Measurements from ENCODE around the gene THAP4.
"Not testable (repeated sequence)": the region's sequence is repeated elsewhere in the genome, so short reads cannot be mapped to it uniquely, and the experiment has no call there.

THAP4 gene

DNA sequence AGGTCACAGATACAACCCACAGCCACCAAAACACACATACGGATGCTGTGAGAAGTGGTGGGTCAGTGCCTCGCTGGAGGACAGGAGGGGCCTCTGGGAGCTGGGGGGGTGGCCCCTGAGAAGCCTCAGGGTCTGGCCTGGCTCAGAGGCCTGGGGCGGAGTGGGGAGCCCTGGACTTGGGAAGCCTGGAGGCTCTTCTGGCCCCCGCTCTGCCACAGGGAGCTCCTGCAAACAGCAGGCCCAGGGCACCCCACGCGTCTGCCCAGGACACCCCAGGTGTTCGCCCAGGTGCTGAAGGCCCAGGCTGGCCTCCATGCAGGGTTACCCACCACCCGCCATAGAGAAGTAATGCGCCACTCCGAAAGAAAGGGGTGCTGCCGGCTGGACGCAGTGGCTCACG lies 25.9 kb downstream of the THAP4 start:
- no peak for DNase-seq

DNA sequence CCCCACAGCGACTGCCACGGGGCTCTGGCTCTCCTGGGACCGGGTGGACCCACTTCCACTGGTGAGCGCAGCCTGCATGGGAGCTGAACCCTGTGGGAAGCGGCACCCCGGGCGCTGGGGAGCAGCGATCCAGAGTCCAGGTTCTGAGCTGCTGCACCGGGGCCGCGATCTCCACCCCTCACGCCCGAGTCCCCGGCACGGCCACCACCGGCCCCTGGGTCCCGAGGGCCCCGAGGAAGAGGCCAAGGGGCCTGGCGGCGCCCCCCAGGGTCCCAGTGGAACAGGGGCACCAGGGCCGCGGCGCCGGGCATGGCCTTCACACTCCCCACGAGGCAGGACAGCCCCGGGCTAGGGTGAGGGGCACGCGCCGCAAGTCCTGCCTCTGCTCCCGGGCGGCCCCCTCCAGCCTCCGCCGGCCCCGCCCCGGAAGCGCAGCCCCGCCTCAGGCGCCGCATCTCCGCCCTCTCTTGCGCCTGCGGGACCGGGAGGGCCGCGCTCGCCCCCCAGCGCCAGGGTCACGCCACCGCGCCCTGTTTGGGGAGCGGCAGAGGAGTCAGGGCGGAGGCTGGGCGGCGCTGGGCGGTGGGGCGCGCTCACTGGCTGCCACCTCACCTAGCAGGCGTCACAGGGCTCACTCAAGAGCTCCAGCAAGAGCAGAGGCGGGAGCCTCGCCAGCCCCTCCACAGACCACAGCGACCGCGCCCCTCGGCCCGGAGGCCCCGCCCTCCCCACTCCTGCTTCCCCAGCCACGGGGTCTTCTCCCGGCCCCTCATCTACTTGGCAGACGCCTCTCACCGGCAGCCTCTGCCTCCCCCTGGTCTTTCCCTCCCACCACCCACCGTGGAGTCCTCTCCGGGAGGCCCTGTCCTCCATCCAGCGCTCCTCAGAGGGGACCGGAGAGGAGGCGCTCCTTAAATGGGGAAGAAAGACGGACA lies 26.8 kb downstream of the THAP4 start:
- peak; percentile 85 for DNase-seq

DNA sequence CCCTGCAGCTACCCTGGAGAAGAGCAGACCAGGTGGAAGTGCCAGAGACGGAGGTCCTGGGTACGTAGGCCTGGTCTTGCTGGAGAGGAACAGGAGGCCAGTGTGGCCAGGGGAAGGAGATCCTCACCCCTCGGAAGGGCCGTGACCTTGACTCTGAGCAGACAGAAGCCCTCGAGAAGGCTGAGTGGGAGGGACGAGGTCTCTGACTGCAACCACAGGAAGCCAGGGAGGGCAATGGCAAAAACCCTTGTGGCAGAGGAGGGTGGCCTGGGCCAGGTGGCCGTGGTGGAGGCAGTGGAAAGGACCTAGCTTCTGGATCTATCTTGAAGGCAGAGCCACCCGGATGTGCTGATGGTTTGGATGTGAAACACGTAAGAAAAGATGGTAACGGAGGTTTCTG lies 28.1 kb downstream of the THAP4 start:
- DNase-seq = no peak

DNA sequence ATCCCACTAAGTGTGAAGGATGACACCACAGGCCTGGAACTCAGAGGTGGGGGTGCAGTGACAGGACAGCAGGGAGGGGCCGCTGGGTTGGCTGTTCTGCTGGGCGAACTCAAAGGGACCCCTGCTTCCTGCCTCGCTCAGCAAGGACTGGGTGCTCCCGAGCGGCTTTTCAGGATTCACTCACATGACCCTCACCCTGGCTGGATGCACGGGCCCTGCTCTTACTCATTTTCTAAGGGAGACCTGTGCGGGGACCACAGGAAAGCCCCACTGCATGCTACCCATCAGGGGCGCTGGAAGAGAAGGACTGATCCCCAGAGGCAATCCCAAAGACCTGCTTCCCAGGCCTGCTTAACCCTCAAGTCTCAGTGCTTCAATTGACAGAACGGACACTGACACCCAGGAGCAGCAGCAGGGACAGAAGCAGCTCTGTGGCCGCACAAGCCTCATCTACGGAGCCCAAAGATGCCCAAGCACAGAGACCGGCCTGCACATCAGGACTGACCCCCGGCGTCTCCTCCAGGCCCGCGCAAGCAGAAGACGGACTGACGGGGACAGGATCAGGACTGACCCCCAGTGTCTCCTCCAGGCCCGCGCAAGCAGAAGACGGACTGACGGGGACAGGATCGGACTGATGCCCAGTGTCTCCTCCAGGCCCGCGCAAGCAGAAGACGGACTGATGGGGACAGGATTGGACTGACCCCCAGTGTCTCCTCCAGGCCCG lies 29.6 kb downstream of the THAP4 start:
- DNase-seq = no peak

DNA sequence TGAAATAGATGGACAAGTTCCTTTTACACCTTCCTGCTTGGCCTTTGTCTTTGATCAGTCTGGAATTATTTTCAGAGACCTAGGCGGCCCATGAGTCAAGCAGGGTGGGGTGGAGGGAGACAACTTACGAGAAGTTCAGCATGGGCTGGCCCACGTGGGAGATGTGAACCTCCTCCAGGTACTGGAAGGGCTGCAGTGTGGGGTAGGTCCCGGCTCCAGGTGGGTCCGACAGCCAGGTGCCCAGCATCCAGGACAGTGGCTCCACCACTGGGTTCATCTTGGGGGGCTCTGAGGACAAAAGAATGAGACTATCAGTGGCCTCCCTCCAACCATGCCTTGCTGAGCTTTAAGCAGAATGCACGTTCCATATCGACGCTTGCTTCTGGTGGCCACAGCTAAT lies 30.8 kb downstream of the THAP4 start:
- no peak for DNase-seq

DNA sequence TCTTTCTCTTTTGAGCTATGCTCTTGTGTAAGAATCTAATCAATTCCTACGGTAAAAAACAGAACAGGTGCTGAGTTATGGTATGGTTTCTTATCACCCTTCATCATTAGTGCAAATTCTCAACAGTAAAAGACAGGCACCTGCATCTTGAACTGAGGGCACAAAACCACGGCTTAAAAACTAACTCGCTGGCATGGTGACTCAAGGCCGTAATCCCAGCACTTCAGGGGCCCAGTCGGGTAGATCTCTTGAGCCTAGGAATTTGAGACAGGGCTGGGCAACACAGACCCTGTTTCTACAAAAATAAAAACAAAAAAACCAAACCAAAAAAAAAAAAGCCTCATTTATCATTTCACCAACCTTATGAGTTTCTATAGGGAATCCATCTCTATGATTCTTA lies 33.3 kb downstream of the THAP4 start:
- no peak for DNase-seq

DNA sequence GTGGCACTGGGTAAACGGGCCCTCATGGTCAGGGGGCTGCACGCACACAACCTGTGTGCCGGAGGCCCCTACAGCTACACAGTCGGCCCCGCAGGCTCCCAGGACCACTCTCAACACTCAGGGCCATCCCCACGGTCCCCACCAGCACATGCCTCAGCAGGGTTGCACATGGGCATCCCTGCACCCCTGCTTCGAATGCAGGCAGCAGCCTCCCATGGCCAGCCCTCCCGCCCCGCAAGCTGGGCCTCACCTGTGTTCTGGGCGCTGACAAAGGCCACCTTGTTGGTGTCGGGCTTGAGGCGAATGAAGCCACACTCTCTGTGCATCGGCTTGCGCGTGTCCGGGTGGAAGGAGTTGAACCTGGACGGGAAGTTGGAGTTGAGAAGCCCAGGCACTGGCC lies 34.2 kb downstream of the THAP4 start:
- DNase-seq = no peak

DNA sequence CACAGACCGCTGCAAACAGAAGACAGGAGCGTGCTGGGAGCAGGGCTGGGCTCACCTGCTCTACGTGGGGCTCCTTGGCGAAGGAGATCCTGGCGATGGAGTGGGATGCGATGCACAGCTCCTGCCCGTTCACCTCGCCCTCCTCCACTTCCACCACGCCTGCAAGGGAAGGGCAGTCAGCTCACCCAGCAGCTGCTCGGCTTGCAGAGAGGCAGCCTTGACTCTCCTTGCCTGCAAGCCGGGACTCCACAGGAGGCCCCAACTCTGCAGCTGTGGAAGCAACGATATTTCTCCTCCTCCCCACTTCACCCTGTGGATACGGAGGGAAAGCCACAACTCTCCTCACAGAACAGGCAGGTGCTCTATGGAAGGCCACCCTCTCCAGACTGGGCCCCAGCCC lies 35.1 kb downstream of the THAP4 start:
- no peak for DNase-seq

DNA sequence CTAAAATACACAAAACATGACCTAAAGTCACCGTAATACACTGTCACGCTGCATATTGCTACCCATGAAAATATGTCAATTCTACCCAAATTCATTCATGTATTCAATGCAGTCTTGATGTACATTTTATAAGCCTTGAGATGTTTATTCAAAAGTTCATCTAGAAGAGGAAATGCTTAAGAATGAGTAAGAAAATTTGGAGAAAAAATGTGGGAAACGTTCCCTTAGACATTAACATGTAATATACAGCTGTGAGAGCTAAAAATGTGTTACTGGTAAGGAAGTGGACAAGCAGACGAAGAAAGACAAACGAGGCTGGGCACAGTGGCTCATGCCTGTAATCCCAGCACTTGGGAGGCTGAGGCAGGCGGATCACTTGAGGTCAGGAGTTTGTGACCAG lies 37.3 kb downstream of the THAP4 start:
- DNase-seq = no peak

DNA sequence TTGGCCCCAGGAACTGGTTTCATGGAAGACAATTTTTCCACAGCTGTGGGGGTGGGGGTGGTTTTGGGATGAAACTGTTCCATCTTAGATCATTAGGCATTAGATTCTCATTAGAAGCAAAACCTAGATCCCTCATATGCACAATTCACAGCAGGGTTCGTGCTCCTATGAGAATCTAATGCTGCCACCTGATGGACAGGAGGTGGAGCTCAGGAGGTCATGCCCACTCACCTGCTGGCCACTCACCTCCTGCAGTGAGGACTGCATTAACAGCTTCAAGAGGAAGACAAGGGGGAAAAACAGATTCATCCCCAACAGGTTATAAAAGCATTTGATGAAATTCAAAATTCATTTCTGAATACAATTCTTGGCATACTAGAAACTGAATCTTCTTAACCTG lies 38.5 kb downstream of the THAP4 start:
- DNase-seq = peak; percentile 33

DNA sequence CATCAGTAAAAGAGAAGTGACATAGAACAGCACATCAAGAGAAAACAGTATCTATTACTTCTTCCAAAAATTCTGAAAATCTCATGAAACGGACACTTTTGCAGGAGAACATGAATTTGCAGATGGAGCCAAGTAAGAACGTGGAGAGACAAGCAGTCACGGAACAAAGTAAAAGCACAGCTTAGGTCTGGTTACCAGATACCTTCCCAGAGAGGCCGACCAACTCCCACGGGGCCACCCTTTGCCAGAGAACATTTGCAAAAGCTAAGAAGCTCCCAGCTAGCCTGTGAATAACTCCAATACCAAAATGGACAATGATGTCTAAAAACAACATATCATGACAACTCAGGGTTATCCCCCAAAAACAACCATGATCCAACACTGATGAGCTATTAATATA lies 38.9 kb downstream of the THAP4 start:
- no peak for DNase-seq

DNA sequence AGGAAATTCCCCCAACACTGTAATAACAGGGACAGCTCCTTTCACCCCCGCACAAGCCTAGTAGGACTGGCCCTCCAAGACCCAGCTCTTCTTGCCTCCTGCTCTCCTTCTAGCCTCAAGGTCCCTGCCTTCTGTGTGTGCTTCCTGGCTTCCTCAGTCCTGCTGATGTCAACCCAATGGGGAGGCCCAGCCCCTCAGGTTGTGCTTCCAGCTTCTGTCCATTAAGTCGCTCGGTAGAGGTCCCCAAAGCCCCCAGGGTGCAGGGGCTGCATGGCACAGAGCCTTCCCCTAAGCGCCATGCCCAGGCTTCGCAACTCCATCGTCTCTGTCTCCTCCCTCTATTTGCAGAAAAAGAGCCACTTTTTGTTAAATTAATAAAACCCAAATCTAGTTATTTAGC lies 39.4 kb downstream of the THAP4 start:
- DNase-seq = no peak

DNA sequence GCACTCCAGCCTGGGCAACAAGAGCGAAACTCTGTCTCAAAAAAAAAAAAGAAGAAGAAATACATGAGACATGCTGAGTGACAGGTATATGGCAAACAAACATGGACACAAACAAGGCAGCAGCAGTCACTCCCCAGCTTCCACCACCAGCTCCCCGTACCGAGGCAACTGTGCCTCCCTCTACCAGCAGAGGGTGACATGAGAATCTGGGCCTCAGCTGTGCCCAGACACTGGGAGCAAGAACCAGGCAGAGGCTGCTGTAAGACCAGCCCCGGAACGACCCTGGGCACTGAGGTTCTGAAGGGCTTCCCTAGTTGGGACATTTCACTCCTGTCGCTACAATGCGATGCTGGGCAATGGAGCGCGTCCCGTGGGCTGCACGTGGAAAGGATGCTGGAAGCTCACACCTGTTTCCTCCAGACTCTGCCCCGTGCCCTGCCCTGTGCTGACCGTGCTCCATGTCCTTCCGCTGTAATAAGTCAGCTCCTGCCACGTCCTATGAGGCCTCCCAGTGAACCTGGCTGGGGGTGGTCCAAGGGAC lies 41.3 kb downstream of the THAP4 start:
- DNase-seq = peak; percentile 1

DNA sequence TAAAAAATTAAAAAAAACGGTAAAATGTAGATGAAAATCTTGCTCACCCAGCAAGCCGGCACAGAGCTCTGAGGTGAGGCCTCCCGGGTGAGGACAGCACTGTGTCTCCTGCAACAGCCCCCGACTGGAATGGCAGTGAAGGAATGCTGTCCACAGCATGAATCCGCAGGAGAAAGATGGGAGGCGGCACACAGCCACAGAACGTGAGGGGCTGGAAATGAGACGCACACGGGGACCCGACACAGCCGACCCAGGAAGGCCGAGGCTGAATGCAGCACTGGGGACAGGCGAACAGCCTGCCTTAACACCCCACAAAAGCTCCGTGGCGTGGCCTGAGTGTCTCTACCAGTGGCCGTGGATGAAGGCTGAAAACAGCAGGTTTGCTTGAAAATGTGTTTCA lies 43.7 kb downstream of the THAP4 start:
- no peak for DNase-seq

DNA sequence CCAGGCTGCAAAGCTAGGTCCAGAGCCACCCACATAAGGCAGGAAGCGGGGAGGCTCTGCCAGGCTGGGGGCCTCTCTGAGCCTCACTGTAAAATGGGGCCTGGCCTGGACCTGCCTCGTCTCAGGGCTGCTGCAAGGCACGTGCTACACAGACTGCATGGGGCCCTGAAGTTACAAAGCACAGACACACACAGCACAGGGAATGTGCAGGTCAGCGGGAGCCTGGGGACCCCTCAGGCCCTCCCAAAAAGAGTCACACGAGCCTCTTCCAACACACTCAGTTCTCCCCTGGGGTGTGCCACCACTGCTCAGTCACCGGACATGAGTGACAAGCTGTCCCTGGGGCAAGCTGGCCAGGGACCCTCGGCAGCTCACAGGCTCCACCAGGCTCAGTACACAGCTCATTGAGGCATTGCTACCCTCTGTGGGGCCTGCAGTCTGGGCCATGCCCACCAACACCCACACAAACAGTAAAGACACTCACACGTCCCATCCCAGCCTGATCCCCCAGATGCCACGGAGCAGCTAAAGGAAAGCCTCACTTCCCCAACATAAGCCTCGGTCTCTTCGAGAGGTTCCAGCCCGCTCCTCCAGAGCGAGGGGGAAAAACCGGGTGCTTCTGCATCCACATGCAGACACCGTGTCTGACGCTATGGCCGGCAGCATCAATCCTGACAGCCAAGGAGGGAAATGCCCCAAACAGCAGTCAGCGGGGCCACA lies 44.7 kb downstream of the THAP4 start:
- DNase-seq = no peak

DNA sequence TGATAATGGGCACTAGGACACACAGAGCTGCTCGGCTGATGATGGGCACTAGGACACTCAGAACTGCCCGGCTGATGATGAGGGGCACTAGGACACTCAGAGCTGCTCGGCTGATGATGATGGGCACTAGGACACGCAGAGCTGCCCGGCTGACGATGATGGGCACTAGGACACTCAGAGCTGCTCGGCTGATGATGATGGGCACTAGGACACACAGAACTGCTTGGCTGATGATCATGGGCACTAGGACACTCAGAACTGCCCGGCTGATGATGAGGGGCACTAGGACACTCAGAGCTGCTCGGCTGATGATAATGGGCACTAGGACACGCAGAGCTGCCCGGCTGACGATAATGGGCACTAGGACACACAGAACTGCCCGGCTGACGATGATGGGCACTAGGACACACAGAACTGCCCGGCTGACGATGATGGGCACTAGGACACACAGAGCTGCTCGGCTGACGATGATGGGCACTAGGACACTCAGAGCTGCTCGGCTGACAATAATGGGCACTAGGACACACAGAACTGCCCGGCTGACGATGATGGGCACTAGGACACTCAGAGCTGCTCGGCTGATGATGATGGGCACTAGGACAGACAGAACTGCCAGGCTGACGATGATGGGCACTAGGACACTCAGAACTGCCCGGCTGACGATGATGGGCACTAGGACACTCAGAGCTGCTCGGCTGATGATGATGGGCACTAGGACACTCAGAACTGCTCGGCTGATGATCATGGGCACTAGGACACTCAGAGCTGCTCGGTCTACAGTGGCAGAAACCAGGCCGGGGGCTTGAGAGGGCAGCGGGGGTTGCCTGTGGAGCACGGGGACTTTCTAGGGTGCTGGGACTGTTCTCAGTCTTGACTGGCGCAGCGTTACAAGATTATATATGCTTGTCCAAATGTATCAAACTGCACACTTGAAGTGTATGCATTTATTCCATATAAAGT lies 46.2 kb downstream of the THAP4 start:
- DNase-seq = not testable (repeated sequence)

DNA sequence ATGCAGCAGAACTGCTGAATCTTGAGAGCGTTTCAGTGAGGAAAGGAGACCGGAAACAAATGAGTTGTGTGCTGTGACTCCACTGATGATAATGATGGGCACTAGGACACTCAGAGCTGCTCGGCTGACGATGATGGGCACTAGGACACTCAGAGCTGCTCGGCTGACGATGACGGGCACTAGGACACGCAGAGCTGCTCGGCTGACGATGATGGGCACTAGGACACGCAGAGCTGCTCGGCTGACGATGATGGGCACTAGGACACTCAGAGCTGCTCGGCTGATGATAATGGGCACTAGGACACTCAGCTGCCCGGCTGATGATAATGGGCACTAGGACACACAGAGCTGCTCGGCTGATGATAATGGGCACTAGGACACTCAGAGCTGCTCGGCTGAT lies 47.1 kb downstream of the THAP4 start:
- not testable (repeated sequence) for DNase-seq

DNA sequence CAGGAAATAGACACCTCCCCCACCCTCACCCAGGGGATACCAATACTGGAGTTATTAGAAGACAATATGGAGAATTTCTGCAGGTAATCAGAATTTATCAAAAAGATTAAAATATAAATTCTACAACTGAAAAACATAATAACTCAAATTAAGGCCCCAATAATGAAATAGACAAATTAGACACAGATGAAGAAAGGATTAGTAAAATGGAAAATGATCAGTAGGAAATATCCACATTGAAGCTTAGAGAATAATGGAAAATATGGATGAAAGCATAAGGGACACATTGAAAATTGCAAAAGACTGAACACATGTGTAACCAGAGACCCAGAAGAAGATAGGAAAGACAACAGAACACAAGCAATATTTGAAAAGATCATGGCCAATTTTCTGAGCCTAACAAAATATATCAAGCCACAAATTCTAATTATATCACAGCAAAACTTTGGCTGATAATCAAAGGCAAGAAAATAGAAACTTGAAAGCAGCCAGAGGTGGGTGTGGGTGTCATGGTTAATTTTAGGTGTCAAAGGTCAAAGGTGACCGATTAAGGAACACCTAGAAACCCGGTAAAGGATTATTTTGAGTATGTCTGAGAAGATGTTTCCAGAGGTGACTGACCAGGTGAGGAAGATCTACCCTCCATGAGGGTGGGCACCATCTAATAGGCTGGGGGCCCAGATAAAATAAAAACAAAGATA lies 50.2 kb downstream of the THAP4 start:
- DNase-seq = no peak

DNA sequence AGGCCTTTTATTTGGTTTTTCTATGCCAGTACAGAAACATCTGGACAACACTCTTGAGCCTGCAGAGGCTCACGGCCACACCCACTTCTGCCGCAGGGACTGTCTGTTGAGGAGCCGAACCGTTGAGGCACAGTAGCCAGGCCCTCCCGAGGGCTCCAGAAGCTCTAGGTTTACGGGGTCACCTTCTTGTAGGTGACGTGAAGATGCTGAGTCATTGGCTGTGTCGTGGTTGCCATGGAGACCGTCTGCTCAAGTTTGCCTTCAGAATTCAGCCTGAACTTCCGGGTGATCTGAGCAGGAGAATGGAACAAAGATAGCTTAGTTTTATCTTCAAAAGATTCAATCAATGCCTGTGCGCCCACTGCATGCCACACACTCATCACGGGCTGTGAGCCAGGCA lies 52.5 kb downstream of the THAP4 start:
- no peak for DNase-seq

DNA sequence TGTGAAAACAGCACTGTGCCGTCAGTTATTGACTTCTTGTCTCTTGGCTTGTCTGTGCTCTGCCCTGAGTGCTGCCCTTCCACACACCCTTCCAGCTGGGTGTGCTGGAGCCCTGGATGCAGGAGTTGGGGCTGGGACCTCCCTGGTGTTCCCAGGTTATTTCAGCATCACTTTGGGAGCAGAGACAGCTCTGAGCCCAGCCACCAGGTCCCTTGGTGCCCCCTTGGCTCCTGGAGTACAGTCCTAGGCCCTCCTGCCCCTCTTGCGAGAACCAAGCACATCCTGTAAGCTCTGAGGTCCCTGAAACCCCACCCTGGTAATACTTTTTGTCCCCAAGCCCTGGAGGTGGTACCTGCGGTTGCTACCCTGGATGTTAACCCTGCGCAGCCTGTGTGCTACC lies 54.2 kb downstream of the THAP4 start:
- no peak for DNase-seq

DNA sequence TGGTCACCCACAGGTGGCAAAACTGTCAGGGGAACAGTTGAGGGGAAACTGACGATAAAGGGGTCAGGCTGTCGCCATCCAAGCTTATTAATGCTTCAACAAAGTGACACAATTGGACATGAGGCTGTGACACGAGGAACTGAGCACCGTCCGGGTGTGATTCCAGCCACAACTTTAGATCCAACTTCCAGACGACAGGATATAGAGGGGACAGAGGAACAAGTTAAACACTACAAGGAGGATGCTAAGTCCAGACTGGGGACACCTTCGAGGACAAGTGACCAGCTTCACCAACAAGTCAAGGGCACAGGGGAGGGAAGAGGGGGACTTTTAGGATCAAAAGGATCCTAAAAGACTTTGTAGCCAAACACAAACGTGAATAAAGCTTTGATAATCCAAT lies 54.6 kb downstream of the THAP4 start:
- DNase-seq = no peak

DNA sequence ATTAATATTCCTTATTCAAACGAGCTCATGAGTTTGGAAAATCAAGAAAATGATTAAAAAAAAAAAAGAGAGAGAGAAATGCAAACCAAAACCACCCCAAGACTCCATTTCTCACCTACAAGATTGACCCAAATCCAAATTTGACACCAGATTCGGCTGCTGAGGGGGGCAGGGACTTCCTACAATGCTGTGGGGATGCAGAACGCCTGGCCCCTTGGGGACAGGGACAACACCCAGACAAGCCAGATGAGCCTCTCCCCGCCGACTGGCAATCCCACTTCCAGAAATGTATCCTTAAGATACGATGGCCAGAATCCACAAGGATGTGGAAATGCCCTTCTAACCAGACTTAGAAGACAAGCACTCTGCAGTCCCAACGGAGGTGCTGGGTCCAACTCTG lies 57.7 kb downstream of the THAP4 start:
- DNase-seq = no peak
